Fibroblast of peridontal ligament (primary cell): Measurements from ENCODE around the gene H6PD.

Experiments
- DNase-seq: peaks from one replicate; pipeline ENCODE4 v3.0.0-alpha.2; 2010; ENCODE audit errors: extremely low read depth

Gene H6PD

DNA sequence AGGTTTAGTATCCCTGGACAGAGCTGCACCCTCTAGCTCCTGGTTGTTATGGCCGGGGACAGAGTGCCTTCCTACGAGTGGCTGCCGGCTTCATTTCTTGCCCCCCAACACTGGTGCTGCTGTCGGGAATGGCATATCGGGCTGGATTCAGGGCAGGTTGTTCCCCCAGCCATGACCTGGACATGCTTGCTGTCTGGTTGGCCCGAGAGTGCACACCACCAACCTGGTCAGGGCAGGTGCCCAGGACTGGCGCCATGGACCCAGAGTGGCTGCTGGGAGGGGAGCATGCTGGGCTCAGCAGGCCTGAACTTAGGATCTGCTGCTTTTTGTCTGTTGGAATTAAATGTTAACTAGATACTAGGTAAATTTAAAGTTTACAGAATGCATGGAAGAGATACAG is 21.8 kb downstream of the H6PD start:
- no peak for DNase-seq

DNA sequence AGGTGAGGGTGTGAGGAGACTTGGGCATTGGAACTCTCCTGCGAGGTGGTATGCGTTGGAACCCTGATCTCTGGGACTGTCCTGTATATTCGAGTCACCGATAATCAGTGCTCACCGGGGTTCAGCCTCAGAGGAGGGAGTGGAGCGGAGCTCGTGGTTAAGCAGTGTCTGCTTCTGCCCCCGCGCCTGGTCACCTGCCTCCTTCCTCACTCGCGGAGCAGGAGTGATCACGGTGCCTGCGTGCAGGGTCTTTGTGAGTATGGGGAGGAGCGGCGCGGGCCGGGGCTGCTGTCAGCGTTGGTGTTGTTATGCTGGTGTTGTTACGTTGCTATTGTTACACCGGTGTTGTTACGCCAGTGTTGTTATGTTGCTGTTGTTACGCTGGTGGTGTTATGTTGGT is 23.3 kb downstream of the H6PD start:
- DNase-seq: no peak

DNA sequence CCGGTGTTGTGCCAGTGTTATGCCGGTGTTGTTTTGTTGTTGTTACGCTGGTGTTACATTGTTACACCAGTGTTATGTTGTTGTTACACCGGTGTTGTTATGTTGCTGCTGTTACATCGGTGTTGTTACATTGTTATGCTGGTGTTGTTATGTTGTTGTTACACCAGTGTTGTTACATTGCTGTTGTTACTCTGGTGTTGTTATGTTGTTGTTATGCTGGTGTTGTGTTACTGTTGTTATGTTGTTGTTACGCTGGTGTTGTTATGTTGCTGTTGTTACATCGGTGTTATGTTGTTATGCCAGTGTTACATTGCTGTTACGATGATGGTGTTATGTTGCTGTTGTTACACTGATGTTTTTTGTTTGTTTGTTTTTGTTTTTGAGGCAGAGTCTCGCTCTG is 24.1 kb downstream of the H6PD start:
- no peak for DNase-seq

DNA sequence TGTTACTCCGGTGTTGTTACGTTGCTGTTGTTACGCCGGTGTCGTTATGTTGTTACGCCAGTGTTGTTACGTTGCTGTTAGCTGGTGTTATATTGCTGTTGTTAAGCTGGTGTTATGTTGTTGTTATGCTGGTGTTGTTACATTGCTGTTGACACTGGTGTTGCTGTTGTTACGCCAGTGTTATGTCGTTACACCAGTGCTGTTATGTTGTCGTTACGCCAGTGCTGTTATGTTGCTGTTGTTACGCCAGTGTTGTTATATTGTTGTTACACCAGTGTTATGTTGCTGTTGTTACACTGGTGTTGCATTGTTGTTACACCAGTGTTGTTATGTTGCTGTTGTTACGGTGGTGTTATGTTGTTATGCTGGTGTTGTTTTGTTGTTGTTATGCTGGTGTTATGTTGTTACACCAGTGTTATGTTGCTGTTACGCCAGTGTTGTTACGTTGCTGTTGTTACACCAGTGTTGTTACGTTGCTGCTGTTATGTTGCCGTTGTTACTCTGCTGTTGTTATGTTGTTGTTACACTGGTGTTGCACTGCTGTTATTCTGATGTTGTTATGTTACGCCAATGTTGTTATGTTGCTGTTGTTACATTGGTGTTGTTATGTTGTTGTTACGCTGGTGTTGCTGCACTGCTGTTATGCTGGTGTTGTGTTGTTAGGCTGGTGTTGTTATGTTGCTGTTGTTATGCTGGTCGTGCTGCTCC is 25.6 kb downstream of the H6PD start:
- no peak for DNase-seq

DNA sequence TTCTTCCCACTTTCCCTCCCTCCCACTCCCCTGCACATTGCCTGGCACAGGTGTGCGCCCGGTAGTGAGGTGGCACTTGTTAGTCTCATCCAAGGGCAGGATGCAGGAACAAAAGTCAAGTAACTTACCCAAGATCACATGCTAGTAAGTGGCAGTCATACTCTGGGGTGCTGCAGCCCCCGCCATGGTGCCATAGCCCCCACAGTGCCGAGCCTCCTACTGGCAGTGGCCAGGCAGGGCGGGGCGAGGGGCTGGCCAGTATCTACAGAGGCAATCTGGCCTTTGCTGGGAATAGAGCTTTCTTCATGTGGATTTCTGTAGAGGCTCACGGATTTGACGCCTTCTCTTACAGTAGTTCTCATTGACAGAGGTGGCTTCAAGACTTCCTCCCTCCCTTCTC is 26.9 kb downstream of the H6PD start:
- no peak for DNase-seq

DNA sequence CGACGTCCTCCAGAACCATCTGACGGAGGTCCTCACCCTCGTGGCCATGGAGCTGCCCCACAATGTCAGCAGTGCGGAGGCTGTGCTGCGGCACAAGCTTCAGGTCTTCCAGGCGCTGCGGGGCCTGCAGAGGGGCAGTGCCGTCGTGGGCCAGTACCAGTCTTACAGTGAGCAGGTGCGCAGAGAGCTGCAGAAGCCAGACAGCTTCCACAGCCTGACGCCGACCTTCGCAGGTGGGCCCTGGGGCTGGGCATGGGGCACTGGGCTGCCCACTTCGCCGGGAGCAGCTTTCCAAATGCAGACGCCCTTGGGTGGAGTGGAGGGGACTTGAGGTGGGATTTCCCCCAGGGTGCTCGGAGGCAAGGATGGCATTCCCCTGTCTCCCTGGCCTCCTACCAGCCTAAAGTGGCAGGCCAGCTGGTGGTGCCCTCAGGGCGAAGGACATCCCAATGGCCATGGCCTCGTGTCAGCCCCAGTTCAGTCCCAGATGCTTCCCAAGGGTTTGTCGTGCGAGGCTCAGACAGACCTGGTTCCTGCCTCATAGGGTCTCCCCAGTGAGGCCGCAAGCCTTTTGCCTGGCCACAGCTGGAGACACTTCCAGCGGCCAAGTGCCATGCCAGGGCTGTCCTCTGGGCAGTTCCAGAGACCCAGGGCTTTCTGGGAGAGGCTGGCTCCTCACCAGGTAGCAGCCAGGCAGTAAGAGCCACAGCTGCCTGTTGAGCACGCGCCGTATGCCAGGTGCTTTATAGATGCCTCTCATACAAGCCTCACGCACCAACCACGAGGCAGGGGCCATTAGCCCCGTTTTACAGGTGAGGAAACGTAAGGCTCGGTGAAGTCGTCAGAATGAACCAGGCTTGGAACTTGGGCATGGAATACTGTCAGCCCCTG is 27.8 kb downstream of the H6PD start:
- no peak for DNase-seq

DNA sequence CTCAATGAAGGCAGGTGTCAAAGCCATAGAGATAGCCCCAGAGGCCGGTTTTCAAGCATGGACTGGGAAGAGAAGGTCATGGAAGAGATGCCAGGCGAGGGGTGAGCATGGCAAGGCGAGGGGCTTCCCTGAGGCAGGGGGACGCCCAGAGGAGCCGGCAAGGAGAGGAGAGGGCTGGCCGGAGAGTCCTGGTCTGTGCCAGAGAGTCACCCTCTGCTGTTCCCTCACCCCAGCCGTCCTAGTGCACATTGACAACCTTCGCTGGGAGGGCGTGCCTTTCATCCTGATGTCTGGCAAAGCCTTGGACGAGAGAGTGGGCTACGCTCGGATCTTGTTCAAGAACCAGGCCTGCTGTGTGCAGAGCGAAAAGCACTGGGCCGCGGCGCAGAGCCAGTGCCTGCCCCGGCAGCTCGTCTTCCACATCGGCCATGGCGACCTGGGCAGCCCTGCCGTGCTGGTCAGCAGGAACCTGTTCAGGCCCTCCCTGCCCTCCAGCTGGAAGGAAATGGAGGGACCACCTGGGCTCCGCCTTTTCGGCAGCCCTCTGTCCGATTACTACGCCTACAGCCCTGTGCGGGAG is 28.8 kb downstream of the H6PD start:
- no peak for DNase-seq

DNA sequence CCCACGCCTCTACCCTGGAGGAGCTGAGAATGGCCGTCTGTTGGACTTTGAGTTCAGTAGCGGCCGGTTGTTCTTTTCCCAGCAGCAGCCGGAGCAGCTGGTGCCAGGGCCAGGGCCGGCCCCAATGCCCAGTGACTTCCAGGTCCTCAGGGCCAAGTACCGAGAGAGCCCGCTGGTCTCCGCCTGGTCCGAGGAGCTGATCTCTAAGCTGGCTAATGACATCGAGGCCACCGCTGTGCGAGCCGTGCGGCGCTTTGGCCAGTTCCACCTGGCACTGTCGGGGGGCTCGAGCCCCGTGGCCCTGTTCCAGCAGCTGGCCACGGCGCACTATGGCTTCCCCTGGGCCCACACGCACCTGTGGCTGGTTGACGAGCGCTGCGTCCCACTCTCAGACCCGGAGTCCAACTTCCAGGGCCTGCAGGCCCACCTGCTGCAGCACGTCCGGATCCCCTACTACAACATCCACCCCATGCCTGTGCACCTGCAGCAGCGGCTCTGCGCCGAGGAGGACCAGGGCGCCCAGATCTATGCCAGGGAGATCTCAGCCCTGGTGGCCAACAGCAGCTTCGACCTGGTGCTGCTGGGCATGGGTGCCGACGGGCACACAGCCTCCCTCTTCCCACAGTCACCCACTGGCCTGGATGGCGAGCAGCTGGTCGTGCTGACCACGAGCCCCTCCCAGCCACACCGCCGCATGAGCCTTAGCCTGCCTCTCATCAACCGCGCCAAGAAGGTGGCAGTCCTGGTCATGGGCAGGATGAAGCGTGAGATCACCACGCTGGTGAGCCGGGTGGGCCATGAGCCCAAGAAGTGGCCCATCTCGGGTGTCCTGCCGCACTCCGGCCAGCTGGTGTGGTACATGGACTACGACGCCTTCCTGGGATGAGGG is 29.7 kb downstream of the H6PD start:
- no peak for DNase-seq

DNA sequence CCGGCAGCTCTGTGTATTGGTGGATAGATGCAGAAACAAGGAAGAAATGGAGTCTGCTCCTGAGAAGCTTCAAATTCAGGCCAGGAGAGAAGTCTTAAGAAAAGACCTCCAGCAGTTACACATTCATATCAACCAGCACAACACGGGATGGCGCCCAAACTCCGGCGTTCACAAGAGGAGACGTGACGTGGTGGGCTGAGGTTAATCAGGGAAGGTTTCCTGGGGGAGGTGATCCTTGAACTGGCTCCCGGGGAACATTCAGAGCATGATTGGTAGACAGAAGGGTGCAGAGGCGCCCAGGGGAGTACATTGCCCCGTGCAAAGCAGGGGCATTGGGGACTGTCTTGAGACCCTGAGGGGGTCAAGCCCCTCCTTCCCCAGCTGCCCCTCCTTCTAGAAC is 30.5 kb downstream of the H6PD start:
- no peak for DNase-seq

DNA sequence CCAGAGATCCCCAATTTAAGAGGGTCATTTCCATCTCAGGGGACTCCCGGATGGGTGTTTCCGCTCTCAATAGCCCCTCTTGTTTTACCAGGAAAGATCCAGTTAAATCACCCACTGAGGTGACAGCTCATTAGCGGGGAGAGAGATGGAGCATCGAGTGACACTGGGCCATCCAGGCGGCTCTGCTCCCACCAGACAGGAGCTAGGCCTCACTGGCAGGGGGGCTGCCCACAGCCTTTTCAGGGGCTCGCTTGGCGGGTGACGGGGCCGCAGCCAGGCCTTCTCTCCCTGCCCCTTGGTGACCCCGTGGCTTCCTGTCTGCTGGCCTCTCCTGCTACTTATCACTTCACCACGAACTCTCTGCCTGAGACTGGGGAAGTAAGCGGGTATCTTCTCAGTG is 31.4 kb downstream of the H6PD start:
- DNase-seq: no peak

DNA sequence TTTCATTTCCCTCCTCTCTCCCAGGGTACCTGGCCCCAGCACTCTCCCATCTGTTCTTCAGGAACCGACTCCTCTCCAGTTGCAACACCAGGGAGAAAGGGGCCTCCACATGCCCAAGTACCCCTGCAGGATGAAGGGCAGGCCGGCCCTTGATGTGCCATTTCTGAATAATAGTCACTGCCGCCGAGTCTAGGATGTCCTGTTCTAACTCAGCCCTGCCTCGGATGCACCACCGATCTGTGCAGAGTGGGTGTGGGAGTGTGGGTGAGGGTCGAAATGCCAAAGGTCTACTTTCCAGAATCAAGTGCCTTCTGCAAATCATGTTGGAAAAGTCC is 32.7 kb downstream of the H6PD start:
- DNase-seq: no peak

DNA sequence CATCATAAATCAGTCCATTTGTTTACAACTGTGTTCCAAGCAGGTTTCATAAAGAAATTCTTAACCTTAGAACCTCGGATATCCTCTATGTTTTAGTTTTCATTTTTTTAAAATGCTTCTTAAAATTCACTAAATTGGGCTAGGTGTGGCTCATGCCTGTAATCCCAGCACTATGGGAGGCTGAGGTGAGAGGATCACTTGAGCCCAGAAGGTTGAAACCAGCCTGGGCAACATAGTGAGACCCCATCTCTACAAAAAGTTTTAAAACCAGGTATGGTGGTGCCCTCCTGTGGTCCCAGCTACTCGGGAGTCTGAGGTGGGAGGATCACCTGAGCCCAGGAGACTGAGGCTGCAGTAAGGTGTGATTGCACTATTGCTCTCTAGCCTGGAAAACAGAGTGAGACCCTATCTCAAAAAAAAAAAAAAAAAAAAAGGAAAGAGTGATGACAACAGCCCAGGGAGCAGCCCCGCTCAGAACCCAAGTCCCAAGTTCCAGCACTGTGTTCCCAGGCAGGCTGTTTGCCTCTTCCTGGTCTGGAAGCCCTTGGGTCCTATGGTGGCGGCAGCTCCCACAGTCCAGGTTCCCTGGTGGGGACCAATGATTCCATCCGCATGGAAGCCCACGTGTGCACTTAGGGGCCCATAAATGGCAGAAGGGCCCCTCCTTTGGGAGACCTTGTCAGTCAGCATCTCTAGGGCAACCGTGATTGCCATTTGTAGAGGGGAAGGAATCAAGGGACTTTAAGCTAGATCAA is 33.4 kb downstream of the H6PD start:
- no peak for DNase-seq

DNA sequence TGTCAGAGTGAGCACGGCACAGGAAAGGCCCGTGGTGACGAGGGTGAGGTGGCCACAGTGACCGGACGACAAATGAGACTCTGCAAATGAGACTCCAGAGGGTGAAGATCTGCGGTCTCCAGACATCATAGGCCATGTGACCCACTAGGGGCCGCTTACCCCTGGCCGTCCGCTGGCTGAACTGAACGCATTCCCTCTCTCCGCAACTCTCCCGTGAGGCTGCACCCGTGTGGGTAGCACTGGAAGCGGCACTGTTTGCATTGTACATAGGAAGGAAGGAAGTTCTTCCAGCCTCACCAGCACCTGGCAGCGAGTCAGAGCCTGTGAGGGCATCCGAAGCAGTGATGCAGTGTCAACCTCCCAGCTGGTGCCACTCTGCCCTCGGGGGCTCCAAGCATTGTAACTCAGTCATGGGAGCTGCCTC is 34.5 kb downstream of the H6PD start:
- no peak for DNase-seq

DNA sequence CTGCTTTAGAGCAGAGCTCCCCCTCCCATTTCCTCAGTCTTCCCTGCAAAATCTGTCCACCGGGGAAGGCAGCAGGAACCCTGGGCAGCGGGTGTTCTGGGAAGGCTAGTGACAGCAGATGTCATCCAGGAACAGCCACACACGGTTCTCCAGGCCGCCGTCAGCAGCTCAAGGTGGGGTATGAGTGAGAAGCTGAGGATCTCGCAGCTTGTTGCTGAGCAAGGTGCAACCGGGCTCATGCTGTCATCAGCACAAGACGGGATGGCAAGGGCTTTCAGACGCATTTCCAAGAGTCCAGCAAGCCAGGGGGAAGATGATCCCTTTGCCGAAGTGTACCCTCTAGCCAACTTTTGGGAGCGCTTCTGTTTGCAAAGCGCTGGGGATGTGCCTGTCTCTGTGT is 35.1 kb downstream of the H6PD start:
- no peak for DNase-seq

DNA sequence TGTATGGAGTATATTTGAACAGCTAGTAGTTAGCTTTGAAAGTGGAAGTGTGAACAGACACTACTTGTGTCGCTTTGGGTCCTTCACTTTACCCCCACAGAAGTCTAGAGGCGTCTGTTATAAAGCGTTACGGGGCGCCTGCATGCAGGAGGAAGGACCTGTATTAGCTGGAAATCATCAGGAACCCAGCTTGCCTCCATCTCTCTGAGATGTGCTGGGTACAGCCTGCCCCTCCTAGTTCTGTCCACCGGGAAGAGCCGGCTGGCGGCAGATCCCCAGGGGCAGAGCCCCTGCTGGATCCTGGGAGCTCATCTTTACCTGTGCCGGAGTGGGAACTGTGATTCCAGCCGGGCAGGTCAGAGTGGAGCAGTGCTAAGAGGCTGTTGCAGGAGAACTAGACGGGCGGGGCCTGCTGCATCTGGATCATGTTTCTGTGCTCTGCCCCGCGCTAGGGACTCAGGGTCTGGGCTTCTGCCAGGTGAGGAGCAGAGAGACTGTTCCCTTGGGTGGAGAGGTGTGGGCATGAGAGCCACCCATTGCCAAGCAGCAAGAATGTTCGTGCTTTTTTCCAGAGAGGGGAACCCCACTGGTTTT is 35.8 kb downstream of the H6PD start:
- DNase-seq: no peak

DNA sequence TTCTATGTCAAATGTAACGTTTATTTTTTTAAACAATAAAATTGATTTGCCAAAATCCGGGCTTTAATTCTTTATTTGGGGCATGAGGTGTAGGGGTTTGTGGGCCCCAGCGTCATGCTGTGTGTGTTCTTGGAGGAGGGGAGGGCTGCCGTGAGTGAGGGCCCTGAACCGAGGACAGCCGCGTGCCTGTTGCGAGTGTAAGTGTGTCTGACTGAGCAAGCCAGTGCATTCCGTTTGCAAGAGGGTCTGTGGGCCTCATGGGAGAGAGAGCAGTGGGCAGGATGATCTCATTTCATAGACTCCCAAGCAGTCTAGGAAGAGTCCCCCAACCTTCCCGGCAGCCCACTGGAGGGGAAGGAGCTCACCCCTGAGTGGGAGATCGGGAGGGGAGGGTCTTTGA is 36.7 kb downstream of the H6PD start:
- DNase-seq: no peak

DNA sequence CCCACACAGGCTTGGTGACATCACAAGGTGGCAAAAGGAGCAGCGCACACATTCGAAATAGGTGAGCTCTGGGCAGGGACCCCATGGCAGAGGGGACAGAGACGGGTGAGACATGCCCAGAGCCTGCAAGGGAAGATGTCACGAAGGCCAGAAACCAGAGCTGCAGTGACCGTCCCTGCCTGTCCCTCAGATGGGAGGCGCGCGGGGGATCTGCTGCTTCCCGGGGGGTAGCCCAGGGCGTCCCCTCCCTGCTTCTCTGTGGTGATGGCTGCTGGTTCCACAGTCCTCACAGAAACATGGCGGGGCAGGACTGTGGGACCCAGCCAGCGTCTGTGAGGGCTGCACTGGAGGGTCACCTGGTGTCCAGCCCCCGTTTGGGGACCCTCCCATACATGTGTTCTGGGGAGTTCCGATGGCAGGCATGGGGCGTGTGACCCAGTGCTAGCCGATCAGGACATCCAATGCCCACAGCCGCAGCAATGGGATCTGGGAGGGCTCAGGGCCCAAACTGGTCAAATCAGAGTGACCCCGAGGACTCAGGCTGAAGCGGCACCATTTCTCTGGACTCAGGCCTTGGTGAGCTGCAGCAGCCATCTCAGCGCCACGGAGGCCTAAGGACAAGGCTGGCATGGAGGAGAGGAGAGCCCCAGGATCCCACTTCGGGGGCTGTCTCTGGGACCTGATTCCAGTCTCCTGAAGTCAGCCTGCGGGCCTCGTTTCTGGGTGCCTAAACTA is 37.5 kb downstream of the H6PD start:
- no peak for DNase-seq

DNA sequence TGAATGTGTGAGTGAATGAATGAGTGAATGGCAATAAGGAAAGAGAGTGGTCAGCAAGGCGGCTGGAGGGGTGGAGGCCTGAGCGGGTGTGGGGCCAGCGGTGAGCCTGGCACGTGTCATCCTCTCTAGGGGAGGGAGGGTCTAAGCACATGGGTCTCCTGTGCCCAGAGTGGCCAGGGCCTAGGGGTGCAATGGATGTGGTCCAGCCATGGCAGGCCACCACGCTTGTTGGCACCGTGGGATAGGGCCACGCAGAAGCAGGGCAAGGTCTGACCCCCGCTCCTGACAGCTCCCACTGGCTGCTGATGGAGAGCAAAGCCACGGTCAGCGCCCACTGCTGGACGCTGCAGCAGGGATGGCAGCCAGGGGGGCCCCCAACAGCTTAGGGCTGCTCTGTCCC is 38.6 kb downstream of the H6PD start:
- DNase-seq: no peak

DNA sequence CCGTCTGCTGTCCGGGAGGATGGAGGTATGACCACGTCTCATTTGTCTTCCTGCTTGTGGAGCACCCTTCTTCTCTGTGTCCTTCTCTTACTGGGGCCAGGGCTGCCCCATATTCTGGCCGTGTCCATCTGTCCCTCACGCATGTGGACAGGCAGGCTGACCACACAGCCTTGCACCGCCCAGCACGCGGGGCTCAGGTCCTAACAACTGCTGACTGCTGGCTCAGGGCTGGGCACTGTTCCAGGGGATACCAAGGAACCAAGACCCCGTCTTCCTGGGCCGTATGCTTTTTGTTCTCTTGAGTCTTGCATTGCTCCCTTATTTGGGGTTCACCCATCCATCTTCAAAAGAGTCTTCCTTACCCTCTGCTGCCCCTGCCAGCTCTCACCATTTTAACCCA is 40.6 kb downstream of the H6PD start:
- DNase-seq: no peak

DNA sequence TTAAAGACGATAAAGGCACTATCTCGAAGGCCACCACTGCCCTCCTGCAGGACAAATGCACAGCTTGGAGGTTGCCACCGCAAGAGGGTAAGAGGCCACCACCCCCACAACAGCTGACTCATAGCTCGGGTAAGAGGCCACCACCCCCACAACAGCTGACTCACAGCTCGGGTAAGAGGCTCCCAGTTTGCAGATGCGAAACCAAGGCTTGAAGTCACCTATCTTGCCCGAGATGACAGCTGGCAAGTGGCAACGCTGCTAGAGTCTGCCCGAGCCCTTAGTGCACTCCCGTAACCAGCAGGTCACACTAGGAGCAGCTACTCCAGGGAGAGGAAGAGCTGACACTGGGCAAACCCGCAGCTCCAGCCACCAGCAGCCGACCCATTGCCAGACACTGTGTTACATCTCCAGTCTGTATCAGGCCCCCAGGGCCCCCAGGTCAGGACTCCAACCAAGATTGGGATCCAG is 41.0 kb downstream of the H6PD start:
- DNase-seq: peak; percentile 81
